DMS 273 treated with DMSO at 0.1 percent for 48 hours (cell line): ENCODE data around the gene ZNF558.
"Not testable (repeated sequence)": the region's sequence is repeated elsewhere in the genome, so short reads cannot be mapped to it uniquely, and the experiment has no call there.

Experiments
- DNase-seq: peaks from one replicate; lab custom pipeline; 2025; lab: John Stamatoyannopoulos, UW

Gene ZNF558

DNA sequence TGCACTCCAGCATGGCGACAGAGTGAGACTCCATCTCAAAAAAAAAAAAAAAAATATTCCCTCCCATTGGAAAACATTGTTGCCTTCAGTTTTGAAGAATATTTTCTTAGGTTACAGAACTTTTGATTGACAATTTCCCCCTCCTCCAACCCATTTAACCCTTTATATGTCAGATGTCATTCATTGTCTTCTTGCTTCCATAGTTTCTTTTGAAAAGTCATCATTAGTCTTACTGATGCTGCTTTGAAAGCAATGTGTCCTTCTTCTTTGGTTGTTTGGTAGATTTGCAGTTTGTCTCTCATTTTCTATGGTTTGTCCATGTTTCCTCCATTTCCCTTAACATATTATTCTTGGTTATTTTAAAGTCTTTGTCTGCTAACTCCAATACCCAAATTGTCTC is 25.4 kb downstream of the ZNF558 start:
- no peak for DNase-seq

DNA sequence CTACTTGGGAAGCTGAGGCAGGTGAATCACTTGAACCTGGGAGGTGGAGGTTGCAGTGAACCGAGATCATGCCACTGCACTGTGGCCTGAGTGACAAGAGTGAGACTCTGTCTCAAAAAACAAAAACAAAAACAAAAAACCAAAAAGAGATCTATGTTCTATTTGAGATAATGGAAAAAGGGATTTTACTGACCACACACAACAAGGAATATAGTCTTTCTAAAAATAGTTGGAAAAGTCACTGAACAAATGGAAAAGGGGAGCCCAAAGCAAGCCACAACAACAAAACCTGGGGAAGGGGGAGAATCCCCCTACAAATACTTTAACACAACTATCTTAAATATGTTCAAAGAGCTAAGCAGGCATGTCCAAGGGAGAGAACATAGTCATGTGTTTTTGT is 37.3 kb downstream of the ZNF558 start:
- no peak for DNase-seq

DNA sequence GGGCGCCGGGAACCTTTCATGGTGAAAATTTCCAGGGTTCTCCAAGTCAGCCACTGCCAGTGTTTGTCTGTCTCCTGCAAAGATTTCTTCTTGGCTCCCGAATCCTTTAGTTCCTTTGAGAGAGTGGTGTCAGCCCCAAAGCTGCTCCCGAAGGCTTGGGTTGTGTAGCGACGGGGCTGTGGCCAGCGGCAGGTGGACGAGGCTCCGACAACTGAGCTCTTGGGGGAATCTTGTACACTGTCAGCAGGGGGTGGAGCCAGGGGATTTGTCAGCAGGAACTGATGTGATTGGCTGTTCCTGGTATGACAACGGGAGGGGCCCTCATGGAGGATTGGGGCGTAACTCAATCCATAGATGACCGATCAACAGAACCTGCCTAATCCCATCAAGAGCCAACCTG is 58.5 kb downstream of the ZNF558 start:
- not testable (repeated sequence) for DNase-seq

DNA sequence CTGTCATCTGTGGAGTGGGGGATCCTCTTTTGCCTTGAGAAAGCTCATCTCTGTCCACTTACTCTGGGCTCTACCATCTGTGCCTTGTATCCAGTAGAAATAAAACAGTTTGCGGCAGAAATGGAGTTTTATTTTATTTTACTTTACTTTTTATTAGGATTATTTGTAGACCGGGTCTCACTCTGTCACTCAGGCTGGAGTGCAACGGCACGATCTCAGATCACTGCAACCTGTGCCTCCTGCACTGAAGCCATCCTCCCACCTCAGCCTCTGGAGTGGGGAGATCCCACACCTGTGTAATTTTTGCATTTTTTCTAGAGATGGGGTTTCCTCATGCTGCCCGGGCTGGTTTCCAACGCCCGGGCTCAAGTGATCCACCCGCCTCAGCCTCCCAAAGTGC is 62.8 kb downstream of the ZNF558 start:
- DNase-seq = not testable (repeated sequence)

DNA sequence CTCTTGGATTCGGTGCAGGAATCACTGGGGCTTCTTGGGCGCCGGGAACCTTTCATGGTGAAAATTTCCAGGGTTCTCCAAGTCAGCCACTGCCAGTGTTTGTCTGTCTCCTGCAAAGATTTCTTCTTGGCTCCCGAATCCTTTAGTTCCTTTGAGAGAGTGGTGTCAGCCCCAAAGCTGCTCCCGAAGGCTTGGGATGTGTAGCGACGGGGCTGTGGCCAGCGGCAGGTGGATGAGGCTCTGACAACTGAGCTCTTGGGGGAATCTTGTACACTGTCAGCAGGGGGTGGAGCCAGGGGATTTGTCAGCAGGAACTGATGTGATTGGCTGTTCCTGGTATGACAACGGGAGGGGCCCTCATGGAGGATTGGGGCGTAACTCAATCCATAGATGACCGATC is 64.8 kb downstream of the ZNF558 start:
- not testable (repeated sequence) for DNase-seq
